PC-3 (cell line): ENCODE data around the gene SMCO4. TPM values are rescaled to one million over a fixed set of nuclear protein-coding genes. Genes with fewer than 3 reads are reported as not detected.
"Not testable (repeated sequence)": the region's sequence is repeated elsewhere in the genome, so short reads cannot be mapped to it uniquely, and the experiment has no call there.

Experiments
- ATAC-seq: fragments of 200-7000 bp; cut with Tn5 transposase; 2 replicates; pipeline ENCODE4 v1.9.1; 2020; ENCODE audit warnings: mild to moderate bottlenecking, moderate library complexity
- BruUV-seq: library from RNA; stranded (reverse); fragments of 400-500 nt; replicated peaks from 2 replicates; lab custom pipeline; 2021; lab: Mats Ljungman, UMichigan
- CTCF ChIA-PET: fragments of 300-600 bp; sonication (Branson Sonifier 250); formaldehyde crosslinking; loops from one replicate; lab custom pipeline; 2022; ENCODE audit warnings: antibody characterized with exemption; lab: Charles Lee
- POLR2A ChIA-PET: fragments of 300-600 bp; sonication (Branson Sonifier 250); formaldehyde crosslinking; loops from one replicate; lab custom pipeline; 2022; ENCODE audit warnings: antibody characterized with exemption; ENCODE audit not compliant: unreplicated experiment; lab: Charles Lee
- DNase-seq: peaks from one replicate; pipeline ENCODE4 v3.0.0-alpha.2; 2015
- H2AFZ ChIP-seq: fragments of 300-600 bp; sonication (generic); 2 replicates; pipeline ENCODE4 v1.6.0; 2016; ENCODE audit warnings: antibody characterized with exemption, low read length
- H3F3A ChIP-seq: fragments of 300-600 bp; sonication (generic); one replicate; pipeline ENCODE4 v1.6.0; 2017; ENCODE audit warnings: antibody characterized with exemption, low read length, control low read depth, mild to moderate bottlenecking; ENCODE audit not compliant: unreplicated experiment
- H3K27ac ChIP-seq: fragments of 300-600 bp; sonication (generic); 2 replicates; pipeline ENCODE4 v1.5.1; 2016; ENCODE audit warnings: mild to moderate bottlenecking, low read length
- H3K27me3 ChIP-seq: fragments of 300-600 bp; sonication (generic); 2 replicates; pipeline ENCODE4 v1.6.1; 2016; ENCODE audit warnings: low read length, mixed read lengths
- H3K36me3 ChIP-seq: fragments of 300-600 bp; sonication (generic); 2 replicates; pipeline ENCODE4 v1.6.1; 2016; ENCODE audit warnings: low read depth, mixed run types, low read length, mixed read lengths
- H3K4me1 ChIP-seq: fragments of 300-600 bp; sonication (generic); 2 replicates; pipeline ENCODE4 v1.5.1; 2016; ENCODE audit warnings: low read length; ENCODE audit not compliant: insufficient read depth
- H3K4me2 ChIP-seq: fragments of 300-600 bp; sonication (generic); 2 replicates; pipeline ENCODE4 v1.6.0; 2016; ENCODE audit warnings: low read length
- H3K4me3 ChIP-seq: fragments of 300-600 bp; sonication (generic); 2 replicates; pipeline ENCODE4 v1.5.1; 2016; ENCODE audit warnings: mild to moderate bottlenecking, low read length, mixed read lengths
- H3K79me2 ChIP-seq: fragments of 300-600 bp; sonication (generic); 2 replicates; pipeline ENCODE4 v1.6.1; 2017; ENCODE audit warnings: low read length, mixed read lengths
- H3K9ac ChIP-seq: fragments of 300-600 bp; sonication (generic); 2 replicates; pipeline ENCODE4 v1.6.0; 2016; ENCODE audit warnings: mild to moderate bottlenecking, low read length
- H3K9me2 ChIP-seq: fragments of 300-600 bp; sonication (generic); replicated peaks from 2 replicates; pipeline ENCODE4 v1.6.1; 2016; ENCODE audit warnings: mixed run types, low read length, mixed read lengths
- H3K9me3 ChIP-seq: fragments of 300-600 bp; sonication (generic); 2 replicates; pipeline ENCODE4 v1.6.1; 2016; ENCODE audit warnings: low read length, mixed read lengths
- H4K20me1 ChIP-seq: fragments of 300-600 bp; sonication (generic); 2 replicates; pipeline ENCODE4 v1.6.1; 2016; ENCODE audit warnings: low read length, mixed read lengths
- EZH2 ChIP-seq: fragments of 300-600 bp; sonication (generic); IDR thresholded peaks from one replicate; pipeline ENCODE4 v1.6.1; 2017; ENCODE audit warnings: antibody characterized with exemption, mild to moderate bottlenecking, low read length; ENCODE audit not compliant: unreplicated experiment
- EZH2phosphoT487 ChIP-seq: fragments of 300-600 bp; sonication (generic); IDR thresholded peaks from 2 replicates; pipeline ENCODE4 v1.6.1; 2018; ENCODE audit warnings: mild to moderate bottlenecking, antibody characterized with exemption, low read length, borderline replicate concordance
- intact Hi-C: fragments of 100-400 bp; cut with micrococcal nuclease; formaldehyde crosslinking; loops from 2 replicates; pipeline ENCODE4 v1.9.0; 2023
- total RNA-seq: library from RNA; depleted of rRNA; stranded (reverse); fragments of >200 nt; gene quantifications from 2 replicates; pipeline ENCODE4 v1.2.3, GENCODE V29; 2014
- TF ChIP-seq, protein P1 (sequence below): fragments of 300-600 bp; sonication (generic); conservative IDR thresholded peaks from 2 replicates; pipeline ENCODE4 v1.5.1; 2017; ENCODE audit warnings: antibody characterized with exemption, low read depth, mild to moderate bottlenecking, low read length

Gene SMCO4
- total RNA-seq, 1 experiment from 2014 or later = 23.0 TPM

- ChIA-PET POLR2A (no interaction called here), CTCF (no interaction called here)
- no TSS peak for BruUV-seq
- no peaks in the 10 kb centered on the region for H4K20me1 ChIP-seq
- no peaks in the 10 kb centered on the region for H3K9me2 ChIP-seq
- H3K36me3 ChIP-seq = no peaks in the 10 kb centered on the region
- H3K4me1 ChIP-seq = no peaks in the 10 kb centered on the region
- H3K9ac ChIP-seq = no peak overlapping the region
- no peaks in the 10 kb centered on the region for H3K27me3 ChIP-seq
- intact Hi-C loops = no loop called here
- H3F3A ChIP-seq = no peaks in the 10 kb centered on the region
- H3K27ac ChIP-seq = no peak overlapping the region
- H3K79me2 ChIP-seq = no peaks in the 10 kb centered on the region
- TF ChIP-seq EZH2 (no peak), EZH2phosphoT487 (no peak)
- TF ChIP-seq, protein P1, sequence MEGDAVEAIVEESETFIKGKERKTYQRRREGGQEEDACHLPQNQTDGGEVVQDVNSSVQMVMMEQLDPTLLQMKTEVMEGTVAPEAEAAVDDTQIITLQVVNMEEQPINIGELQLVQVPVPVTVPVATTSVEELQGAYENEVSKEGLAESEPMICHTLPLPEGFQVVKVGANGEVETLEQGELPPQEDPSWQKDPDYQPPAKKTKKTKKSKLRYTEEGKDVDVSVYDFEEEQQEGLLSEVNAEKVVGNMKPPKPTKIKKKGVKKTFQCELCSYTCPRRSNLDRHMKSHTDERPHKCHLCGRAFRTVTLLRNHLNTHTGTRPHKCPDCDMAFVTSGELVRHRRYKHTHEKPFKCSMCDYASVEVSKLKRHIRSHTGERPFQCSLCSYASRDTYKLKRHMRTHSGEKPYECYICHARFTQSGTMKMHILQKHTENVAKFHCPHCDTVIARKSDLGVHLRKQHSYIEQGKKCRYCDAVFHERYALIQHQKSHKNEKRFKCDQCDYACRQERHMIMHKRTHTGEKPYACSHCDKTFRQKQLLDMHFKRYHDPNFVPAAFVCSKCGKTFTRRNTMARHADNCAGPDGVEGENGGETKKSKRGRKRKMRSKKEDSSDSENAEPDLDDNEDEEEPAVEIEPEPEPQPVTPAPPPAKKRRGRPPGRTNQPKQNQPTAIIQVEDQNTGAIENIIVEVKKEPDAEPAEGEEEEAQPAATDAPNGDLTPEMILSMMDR = no peak
- no peak overlapping the region for H2AFZ ChIP-seq
- DNase-seq = no peak
- no peak overlapping the region for H3K4me3 ChIP-seq
- H3K4me2 ChIP-seq = no peak overlapping the region
- H3K9me3 ChIP-seq = 0 out of 2 replicates have a peak, but pooled peaks cover 4% of the 10 kb centered on the region
- no peak for ATAC-seq
These were observed 84.9 kb downstream of the SMCO4 start for GRCh38 chr11:93458286-93458685.

- H3K4me3 ChIP-seq = peak overlapping the region; percentile 12; the same call in 1 of the 2 replicates
- no peaks in the 10 kb centered on the region for H3K36me3 ChIP-seq
- TF ChIP-seq, protein P1 = no peak
- TF ChIP-seq EZH2 (no peak), EZH2phosphoT487 (no peak)
- intact Hi-C loops = no loop called here
- peak overlapping the region; percentile 72 for H3K27ac ChIP-seq
- no peaks in the 10 kb centered on the region for H3K27me3 ChIP-seq
- H3K9ac ChIP-seq = peak overlapping the region; percentile 33; the same call in 1 of the 2 replicates
- no peaks in the 10 kb centered on the region for H3F3A ChIP-seq
- ATAC-seq (peak; percentile 96), DNase-seq (peak; percentile 96)
- ChIA-PET CTCF (no interaction called here), POLR2A (interaction anchor here (0.6 kb wide), 1 partner anchor 37 kb away, joined by 3 read pairs; no protein-coding TSS in a partner anchor)
- H3K4me1 ChIP-seq = peaks cover 15% of the 10 kb centered on the region
- H3K9me2 ChIP-seq = no peaks in the 10 kb centered on the region
- peak overlapping the region; percentile 52 for H2AFZ ChIP-seq
- peak overlapping the region; percentile 54 for H3K4me2 ChIP-seq
- H3K9me3 ChIP-seq = no peaks in the 10 kb centered on the region
- no TSS peak for BruUV-seq
- H3K79me2 ChIP-seq = no peaks in the 10 kb centered on the region
- no peaks in the 10 kb centered on the region for H4K20me1 ChIP-seq
These were observed 98.5 kb downstream of the SMCO4 start for GRCh38 chr11:93444617-93445073.

DNA sequence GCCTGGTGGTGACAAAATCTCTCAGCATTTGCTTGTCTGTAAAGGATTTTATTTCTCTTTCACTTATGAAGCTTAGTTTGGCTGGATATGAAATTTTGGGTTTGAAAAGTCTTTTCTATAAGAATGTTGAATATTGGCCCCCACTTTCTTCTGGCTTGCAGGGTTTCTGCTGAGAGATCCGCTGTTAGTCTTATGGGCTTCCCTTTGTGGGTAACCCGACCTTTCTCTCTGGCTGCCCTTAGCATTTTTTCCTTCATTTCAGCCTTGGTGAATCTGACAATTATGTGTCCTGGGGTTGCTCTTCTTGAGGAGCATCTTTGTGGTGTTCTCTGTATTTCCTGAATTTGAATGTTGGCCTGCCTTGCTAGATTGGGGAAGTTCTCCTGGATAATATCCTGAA lies 100.0 kb downstream of the SMCO4 start:
- ATAC-seq, H3K9me3 ChIP-seq, DNase-seq, H3K79me2 ChIP-seq, H3K9ac ChIP-seq, H4K20me1 ChIP-seq, CTCF ChIA-PET, H3K4me3 ChIP-seq, H3F3A ChIP-seq, BruUV-seq, POLR2A ChIA-PET, H3K9me2 ChIP-seq, H3K27me3 ChIP-seq, H3K36me3 ChIP-seq, intact Hi-C loops, H3K4me2 ChIP-seq, H3K27ac ChIP-seq, H2AFZ ChIP-seq: not testable (repeated sequence)
- peaks cover 15% of the 10 kb centered on the region for H3K4me1 ChIP-seq
